Hematopoietic multipotent progenitor cell treated with erythropoietin and hydrocortisone succinate and interleukin-3 and kit ligand, for 6 days (in vitro differentiated cells): Measurements from ENCODE around the gene SEC23B.

Experiments
- DNase-seq: peaks from one replicate; pipeline ENCODE4 v3.0.0-alpha.2; 2015

Gene SEC23B

GRCh38 chr20:18588574-18588933, 80.8 kb downstream of the SEC23B start:
- peak; percentile 34 for DNase-seq

- DNase-seq = peak; percentile 13
Measured at GRCh38 chr20:18589941-18590674, 82.4 kb downstream of the SEC23B start.

- no peak for DNase-seq
Measured at GRCh38 chr20:18596270-18596669, 88.5 kb downstream of the SEC23B start.

GRCh38 chr20:18609741-18610140, 102.0 kb downstream of the SEC23B start:
- DNase-seq = no peak
